Lower lobe of right lung (tissue), 2 donors: ENCODE data around the gene PRPSAP1. TPM values are rescaled to one million over a fixed set of nuclear protein-coding genes. Genes with fewer than 3 reads are reported as not detected.

Source experiments
- ATAC-seq, 2 donors: fragments of 200-7000 bp; cut with Tn5 transposase; one replicate each; pipeline ENCODE4 v1.9.1; 2020 to 2022; ENCODE audit warnings: mild to moderate bottlenecking in 2 of 2, moderate library complexity in 2 of 2
- DNase-seq: peaks from one replicate; pipeline ENCODE4 v3.0.0-alpha.2; 2020
- H3K27ac ChIP-seq: fragments of 200-600 bp; one replicate; pipeline ENCODE4 v1.8.0; 2022
- H3K27me3 ChIP-seq: fragments of 200-600 bp; one replicate; pipeline ENCODE4 v1.8.0; 2022; ENCODE audit warnings: low read depth
- H3K36me3 ChIP-seq: fragments of 200-600 bp; one replicate; pipeline ENCODE4 v1.8.0; 2022; ENCODE audit warnings: mild to moderate bottlenecking
- H3K4me1 ChIP-seq: fragments of 200-600 bp; one replicate; pipeline ENCODE4 v1.8.0; 2022
- H3K4me3 ChIP-seq: fragments of 200-600 bp; one replicate; pipeline ENCODE4 v1.8.0; 2022; ENCODE audit warnings: mild to moderate bottlenecking
- H3K9me3 ChIP-seq: fragments of 200-600 bp; one replicate; pipeline ENCODE4 v1.8.0; 2022
- CTCF ChIP-seq: fragments of 200-600 bp; IDR thresholded peaks from one replicate; pipeline ENCODE4 v1.8.0; 2022; ENCODE audit warnings: antibody characterized with exemption, mild to moderate bottlenecking
- intact Hi-C: fragments of 100-400 bp; cut with DNase I; formaldehyde crosslinking; loops from one replicate; pipeline ENCODE4 v1.11.0; 2022
- total RNA-seq: library from RNA; stranded (reverse); fragmentation: NEBNext Ultra II Directional; extraction: Animal tissue kit (Norgen Biotek cat#: 25700); gene quantifications from one replicate; pipeline ENCODE4 v1.2.1, GENCODE V29; 2021
- donor health status: DM: no; HTN: yes; CAD: no; lungs with severe emphysema.

PRPSAP1 gene
- total RNA-seq, 1 donor from 2014 or later: 70.4 TPM

GRCh38 chr17:76384987-76385891, 31.5 kb upstream of the PRPSAP1 start:
- TF ChIP-seq CTCF: no peak
- peaks cover 8% of the 10 kb centered on the region for H3K36me3 ChIP-seq
- intact Hi-C loops: no loop called here
- peak overlapping the region; percentile 81 for H3K27ac ChIP-seq
- no peaks in the 10 kb centered on the region for H3K9me3 ChIP-seq
- no peaks in the 10 kb centered on the region for H3K27me3 ChIP-seq
- DNase-seq (no peak), ATAC-seq (peak; percentile 26 to 43)
- H3K4me1 ChIP-seq: peaks cover 38% of the 10 kb centered on the region
- peak overlapping the region; percentile 70 for H3K4me3 ChIP-seq

GRCh38 chr17:76384222-76384986, 30.7 kb upstream of the PRPSAP1 start, which contains the start of gene SPHK1:
SPHK1 (plus strand) TSS chr17:76384609; CDS start chr17:76385645, 1,036 bp downstream.
- Histone ChIP-seq H3K9me3 (no peaks in the 10 kb centered on the region), H3K27me3 (no peaks in the 10 kb centered on the region), H3K4me3 (peak within 1 kb of the TSS; percentile 70), H3K4me1 (peaks cover 38% of the 10 kb centered on the region), H3K27ac (peak within 1 kb of the TSS; percentile 81), H3K36me3 (no peaks in the 10 kb centered on the region)
- intact Hi-C loops: no loop called here
- ATAC-seq (peak; percentile 88), DNase-seq (peak; percentile 79)
- TF ChIP-seq CTCF: no peak

- Histone ChIP-seq H3K9me3 (no peaks in the 10 kb centered on the region), H3K27me3 (no peaks in the 10 kb centered on the region), H3K27ac (peak overlapping the region; percentile 81), H3K4me1 (peaks cover 38% of the 10 kb centered on the region), H3K36me3 (no peaks in the 10 kb centered on the region), H3K4me3 (peak overlapping the region; percentile 70)
- peak; percentile 36 for TF ChIP-seq CTCF
- intact Hi-C loops: no loop called here
- DNase-seq (peak; percentile 70), ATAC-seq (peak; percentile 38 to 46)
Observed at GRCh38 chr17:76383546-76384221, 30.0 kb upstream of the PRPSAP1 start.

GRCh38 chr17:76382803-76383545, 29.3 kb upstream of the PRPSAP1 start:
- H3K36me3 ChIP-seq: no peaks in the 10 kb centered on the region
- peaks cover 38% of the 10 kb centered on the region for H3K4me1 ChIP-seq
- no peak for TF ChIP-seq CTCF
- peak overlapping the region; percentile 81 for H3K27ac ChIP-seq
- DNase-seq (peak; percentile 66), ATAC-seq (peak; percentile 32 to 55)
- H3K4me3 ChIP-seq: peak overlapping the region; percentile 70
- H3K9me3 ChIP-seq: no peaks in the 10 kb centered on the region
- intact Hi-C loops: no loop called here
- no peaks in the 10 kb centered on the region for H3K27me3 ChIP-seq
